ENCODE data around the gene SAPCD2.
A peak's percentile ranks its signal among the peaks of the same experiment; 100 is the strongest.
"Not testable (repeated sequence)": the region's sequence is repeated elsewhere in the genome, so short reads cannot be mapped to it uniquely, and the experiment has no call there.

SAPCD2 gene

DNA sequence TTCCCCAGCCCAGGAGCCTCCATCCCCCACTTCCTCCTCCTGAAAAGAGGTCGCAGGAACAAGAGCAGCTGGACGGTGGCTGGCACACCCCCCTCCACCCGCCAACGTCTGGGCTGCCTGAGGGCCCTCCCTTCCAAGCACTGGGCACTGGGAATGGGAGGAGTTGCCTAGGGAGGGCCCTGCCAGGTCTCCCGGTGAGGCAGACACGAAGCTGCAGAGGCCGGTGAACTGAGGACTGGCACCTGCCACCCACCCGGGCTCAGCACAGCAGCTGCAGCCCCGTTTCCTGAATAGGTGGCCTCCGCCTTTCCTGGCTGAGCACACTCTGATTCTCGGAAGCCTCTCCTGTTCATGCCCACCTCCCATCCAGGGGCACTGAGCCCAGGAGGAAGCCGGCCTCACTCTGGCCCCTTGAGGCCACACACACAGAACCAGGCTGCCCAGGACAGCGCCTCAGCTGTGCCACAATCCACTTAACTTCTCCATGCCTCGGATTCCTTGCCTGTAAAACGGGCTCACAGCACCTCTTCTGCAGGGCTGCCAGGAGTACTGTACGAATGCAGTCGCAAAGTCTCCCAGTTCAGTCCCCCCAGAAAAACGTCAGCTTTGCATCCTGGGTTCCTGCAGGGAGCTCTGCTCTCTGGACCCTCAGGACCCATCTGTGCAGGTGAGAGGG lies 25.7 kb downstream of the SAPCD2 start:
- peak; percentile 64 for DNase-seq

GRCh38 chr9:137044037-137044436 lies 26.3 kb downstream of the SAPCD2 start:
- no peak for DNase-seq

- DNase-seq = no peak
These were observed 27.3 kb downstream of the SAPCD2 start for GRCh38 chr9:137042751-137043727.

GRCh38 chr9:137041124-137041523 lies 29.2 kb downstream of the SAPCD2 start:
- peak; percentile 43 for DNase-seq

DNA sequence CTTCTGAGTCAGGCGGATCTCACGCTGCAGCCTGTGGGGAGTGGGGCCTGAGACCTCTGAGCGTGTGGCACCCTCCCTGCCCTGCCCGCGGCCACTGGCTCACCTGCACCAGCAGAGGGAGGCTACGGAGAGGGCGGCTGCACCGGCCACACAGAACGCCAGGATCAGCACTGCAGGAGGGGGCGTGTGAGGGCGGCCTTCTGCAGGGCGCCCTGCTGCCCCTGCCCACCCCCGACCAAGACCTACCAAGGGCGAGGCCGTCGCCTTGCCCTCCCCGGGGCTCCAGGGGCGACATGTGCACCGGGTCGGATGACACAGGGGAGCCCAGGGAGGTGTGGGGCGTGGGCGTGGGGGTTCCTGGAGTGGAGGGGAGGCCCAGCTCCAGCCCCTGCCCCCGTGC lies 29.8 kb downstream of the SAPCD2 start:
- DNase-seq = peak; percentile 33

- no peak for DNase-seq
These were observed 30.6 kb downstream of the SAPCD2 start for GRCh38 chr9:137039611-137040366.

GRCh38 chr9:137038916-137039315 lies 31.4 kb downstream of the SAPCD2 start:
- DNase-seq = no peak

DNA sequence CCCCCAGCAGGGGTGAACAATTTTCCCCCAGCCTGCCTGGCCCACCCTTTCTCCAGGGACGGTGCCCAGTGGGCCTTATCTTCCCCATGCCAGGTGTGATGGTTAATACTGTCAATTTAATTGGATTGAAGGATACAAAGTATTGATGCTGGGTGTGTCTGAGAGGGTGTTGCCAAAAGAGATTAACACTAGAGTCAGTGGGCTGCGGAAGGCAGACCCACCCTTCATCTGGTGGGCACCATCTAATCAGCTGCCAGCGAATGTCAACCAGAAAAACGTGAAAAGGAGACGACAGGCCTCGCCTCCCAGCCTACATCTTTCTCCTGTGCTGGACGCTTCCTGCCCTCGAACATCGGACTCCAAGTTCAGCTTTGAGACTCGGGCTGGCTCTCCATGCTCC lies 32.9 kb downstream of the SAPCD2 start:
- no peak for DNase-seq

- no peak for DNase-seq
These were observed 33.3 kb downstream of the SAPCD2 start for GRCh38 chr9:137037035-137037434.

- no peak for DNase-seq
These were observed 34.4 kb downstream of the SAPCD2 start for GRCh38 chr9:137035937-137036336.

DNA sequence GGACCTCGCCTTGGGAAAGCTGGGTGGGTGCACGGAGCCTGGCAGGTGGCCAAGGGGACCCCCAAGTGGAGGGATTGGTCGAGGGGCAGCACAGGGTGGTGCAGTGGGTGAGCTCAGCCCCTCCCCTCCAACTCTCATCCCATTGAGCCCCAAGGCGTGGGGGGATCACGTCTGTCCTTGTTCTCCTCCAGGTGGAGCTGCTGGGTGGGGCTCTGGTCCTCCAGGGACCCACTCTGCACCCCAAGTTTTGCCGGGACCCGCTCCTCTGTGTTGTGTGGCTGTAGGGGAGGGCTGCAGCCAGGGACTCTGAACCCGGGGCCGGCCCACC lies 34.9 kb downstream of the SAPCD2 start:
- peak; percentile 55 for DNase-seq

GRCh38 chr9:137034709-137035506 lies 35.4 kb downstream of the SAPCD2 start:
- peak; percentile 97 for DNase-seq

DNA sequence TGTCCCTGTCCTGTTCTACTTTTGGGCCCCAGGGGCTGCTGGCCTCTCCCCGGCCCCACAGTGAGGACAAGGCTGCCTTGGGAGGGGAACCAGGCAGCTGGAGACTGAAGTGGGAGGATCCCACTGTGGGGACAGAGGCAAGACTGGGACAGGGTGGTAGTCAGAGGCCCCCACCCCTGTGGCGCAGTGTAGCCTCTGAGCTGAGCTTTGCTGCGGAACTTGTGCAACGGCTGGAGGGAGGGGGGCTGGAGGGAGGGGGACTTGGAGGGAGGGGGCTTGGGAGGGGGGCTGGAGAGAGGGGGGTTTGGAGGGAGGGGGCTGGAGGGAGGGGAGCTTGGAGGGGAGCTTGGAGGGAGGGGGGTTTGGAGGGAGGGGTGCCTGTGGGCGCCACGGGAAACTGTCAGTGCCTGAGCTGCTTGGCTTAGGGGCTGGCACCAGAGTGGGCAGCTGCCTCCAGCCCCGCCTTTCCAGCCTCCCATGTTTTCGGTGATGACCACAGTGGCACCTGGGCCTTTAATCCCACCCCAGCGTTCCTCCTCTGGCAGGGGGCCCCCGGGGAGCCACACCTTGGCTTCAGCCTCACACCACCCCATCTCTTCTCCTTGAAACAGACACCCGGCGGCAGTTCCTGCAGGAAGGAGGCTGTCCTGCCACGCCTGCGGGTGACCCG lies 36.2 kb downstream of the SAPCD2 start:
- no peak for DNase-seq

DNA sequence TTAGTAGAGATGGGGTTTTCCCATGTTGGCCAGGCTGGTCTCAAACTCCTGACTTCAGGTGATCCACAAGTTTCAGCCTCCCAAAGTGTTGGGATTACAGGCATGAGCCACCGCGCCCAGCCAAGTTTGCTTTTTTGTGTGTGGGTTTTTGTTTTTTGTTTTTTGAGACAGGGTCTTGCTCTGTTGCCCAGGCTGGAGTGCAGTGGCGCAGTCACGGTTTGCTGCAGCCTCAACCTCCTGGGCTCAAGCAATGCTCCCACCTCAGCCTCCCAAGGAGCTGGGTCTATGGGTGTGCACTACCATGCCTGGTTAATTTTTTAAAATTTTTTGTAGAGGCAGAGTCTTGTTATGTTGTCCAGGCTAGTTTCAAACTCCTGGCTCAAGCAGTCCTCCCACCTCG lies 36.9 kb downstream of the SAPCD2 start:
- DNase-seq = not testable (repeated sequence)

DNA sequence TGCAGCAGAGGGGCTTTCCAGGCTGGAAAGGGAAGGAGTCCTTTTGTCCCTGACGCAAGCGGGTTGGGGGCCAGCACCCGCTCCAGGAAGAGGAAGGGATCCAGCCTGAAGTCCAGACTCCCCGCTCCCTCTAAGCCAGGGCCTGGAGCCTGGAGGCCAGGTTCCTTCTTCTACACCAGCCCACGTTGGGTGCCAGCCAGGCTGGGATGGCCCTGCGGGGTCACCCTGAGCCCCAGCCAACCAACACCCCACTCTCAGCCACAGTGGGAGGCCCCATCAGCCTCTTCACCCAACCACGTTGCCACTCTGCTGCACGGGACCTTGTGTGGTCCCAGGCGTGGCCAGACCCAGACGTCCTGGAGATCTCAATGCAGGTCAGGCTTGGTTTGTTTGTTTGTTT lies 37.5 kb downstream of the SAPCD2 start:
- no peak for DNase-seq

DNA sequence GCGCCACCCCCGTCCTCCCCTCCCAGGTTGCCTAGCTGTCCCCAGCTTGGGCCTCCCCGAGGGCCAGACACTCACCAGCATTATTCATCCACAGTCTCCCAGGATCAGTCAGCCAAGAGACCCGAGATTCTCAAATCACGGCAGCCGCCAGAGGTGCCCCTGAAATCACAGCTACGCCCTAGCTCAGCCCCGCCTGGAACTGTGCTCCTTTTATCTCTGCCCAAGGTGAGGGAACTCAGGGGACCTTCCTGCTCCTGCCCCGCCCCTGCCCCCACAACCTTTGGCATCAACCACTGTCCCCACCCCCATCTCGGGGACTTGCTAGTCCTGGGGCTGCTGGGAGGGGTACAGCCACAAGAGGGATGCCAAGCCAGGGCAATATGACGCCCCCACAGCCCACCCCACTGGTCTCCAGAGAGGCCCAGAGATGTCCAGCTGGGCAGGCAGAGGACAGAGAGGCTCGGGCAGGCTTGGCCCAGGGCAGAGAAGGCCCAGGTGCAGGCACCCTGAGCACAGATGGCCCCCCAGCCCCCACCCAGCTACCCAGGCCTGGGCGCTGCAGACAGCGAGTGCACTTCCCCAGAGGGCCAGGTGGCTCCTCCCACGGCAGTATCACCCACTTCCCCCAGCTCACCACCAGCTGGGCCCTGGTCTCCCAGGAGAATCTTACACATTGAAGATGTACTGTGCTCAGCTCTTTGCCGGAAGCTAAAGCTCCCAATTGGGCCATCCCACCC lies 38.3 kb downstream of the SAPCD2 start, which contains the start of gene FUT7:
Gene FUT7 (minus strand): TSS at position 185 of the 737 bp plus-strand sequence. CDS start 97 bp downstream, at position 88.
- DNase-seq = no peak

GRCh38 chr9:137030538-137031527 lies 39.5 kb downstream of the SAPCD2 start:
- no peak for DNase-seq

DNA sequence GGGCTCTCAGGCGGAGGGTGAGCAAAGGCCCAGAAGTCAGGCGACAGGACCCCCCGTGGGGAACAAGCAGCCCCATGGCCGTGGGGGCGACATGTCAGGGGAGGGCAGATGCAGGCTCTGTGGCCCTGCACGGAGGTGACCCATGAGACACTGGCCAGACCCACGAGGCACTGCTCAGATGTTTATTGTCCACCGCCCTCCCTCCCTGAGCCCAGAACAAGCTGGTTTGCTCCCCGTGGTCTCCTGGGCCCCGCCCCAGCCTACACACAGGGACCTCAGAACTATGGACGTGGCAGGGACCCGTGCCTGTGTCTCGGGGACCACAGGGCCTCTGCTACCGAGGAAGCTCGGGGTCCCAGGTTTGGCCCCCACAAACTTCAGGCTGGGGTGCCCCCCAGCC lies 40.4 kb downstream of the SAPCD2 start:
- no peak for DNase-seq

DNA sequence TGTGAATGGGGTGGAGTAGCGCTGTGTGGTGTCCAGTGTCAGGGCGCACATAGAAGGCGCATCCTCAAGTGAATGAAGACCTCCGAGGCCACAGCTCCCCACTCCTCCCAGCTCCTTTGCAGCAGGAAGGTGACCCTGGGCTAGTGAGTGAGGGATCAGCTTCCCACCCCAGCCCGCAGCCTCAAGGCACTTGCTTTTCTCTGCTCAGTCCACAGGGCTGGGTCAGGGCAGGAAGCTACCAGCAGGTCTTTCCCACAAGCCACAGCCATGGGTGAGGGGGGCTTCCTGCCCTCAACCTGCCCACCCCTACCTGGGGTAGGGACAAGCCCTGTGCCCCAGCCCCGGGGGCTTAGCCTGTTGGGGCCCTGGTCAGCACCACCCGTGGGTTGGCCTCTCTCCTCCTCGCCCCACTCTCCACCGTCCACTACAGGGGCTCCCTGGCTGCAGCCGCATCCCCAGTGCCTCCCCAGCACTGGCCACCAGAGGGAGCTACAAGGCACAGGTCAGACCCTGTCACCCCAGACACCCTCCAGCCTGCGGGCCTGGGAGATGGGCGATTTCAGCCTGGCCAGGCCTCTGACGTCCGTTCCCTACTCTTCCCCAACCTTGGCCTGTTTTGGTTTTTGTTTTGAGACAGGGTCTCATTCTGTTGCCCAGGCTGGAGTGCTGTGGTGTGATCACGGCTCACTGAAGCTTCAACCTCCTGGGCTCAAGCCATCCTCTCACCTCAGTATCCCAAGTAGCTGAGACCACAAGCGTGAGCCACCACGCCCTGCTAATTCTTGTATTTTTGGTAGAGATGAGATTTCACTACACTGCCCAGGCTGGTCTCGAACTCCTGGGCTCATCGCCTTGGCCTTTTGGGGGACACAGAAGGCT lies 41.1 kb downstream of the SAPCD2 start:
- peak; percentile 86 for DNase-seq
